GM19043 (cell line): ENCODE results near the gene PRR33.

Experiments used
- ATAC-seq: cut with Tn5 transposase; IDR thresholded peaks from one replicate; pipeline ENCODE4 v1.9.1; 2021; ENCODE audit warnings: low read depth; ENCODE audit not compliant: unreplicated experiment

The PRR33 gene

DNA sequence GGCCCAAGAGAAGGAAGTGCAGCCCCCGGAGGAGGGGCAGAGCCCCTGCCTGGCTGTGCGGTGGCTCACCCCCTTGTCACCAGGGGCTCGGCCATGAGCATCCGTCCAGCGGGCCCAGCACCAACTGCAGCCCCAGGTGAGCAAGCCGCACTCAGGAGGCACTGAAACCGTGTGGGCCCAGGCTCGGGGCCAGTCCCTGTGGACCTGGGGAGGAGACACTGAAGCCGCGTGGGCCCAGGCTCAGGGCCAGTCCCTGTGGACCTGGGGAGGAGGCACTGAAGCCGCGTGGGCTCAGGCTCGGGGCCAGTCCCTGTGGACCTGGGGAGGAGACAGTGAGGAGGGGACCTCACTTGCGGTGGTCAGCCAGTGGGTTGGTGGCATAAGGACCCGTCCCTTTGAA lies 24.9 kb downstream of the PRR33 start:
- ATAC-seq: no peak

DNA sequence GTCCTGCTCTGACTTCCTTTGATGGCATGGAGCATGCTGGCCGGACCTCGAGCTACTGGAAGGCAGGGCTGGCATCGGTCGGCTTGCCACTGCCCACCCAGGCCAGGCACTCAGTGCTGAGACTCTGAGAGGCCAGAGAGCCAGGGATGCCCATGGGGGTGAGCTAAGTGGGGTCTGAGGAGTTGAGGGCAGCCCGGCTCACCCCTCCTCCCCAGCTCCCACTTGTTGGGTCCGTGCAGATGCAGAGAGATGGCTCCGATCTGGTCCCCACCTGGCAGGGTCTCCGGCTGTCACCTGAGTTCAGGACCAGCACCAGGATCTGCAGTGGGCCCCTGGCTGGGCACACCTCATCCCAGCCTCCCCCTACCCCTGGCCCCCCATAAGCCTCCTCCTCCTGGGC lies 25.5 kb downstream of the PRR33 start:
- ATAC-seq: no peak

DNA sequence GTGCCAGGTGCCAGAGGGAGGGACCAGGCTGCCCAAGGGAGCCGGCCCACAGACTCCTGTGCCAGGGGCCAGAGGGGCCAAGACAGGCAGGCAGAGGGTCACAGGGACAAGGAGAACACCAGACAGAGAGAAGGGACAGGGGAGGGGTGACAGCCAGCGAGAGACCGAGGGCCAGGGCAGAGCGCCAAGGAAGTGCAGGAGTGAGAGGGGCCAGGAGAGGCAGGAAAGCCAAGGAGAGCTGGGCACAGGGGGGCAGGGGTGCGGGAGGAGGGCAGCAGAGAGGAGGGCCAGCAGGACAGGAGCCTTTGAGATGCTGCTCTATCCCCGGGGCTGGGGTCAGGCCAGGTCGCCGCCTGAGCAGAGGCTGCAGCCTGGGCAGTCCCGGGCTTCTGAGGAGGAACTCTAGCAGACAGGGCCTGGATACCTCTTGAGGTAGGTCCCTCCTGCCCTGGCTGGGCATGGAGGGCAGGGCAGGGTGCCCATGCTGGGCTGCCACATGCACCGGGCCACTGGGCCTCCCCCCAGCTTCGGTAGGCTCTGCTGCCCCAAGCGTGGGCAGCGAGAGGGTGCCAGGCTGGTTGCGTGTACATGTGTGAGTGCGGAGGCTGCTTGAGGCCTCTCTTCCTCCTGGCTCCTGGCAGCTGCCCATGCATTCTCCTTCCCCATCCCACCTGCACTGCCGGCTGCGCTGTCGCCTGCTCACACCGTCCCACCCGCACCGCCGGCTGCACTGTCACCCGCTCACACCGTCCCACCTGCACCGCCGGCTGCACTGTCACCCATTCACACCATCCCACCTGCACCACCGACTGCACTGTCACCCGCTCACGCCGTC lies 26.6 kb downstream of the PRR33 start:
- ATAC-seq: no peak

DNA sequence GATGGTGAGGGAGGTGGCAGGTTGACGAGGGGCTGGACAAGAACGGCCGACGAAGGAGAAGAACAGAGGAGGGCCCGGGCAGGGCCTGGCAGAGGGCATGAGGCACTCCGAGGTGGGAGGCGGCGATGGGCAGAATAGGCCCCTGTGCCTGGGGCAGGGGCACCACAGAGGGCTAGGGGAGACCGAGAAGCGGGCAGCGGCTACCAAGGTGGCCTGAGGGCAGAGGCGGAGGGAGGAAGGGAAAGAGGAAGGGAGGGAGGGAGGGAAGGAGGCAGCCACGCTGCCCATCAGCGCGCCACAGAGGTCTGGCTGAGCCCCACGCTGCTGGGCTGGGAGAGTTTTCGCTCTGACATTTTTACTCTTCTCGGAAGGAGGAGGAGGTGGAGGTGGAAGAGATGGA lies 27.5 kb downstream of the PRR33 start:
- ATAC-seq: no peak

DNA sequence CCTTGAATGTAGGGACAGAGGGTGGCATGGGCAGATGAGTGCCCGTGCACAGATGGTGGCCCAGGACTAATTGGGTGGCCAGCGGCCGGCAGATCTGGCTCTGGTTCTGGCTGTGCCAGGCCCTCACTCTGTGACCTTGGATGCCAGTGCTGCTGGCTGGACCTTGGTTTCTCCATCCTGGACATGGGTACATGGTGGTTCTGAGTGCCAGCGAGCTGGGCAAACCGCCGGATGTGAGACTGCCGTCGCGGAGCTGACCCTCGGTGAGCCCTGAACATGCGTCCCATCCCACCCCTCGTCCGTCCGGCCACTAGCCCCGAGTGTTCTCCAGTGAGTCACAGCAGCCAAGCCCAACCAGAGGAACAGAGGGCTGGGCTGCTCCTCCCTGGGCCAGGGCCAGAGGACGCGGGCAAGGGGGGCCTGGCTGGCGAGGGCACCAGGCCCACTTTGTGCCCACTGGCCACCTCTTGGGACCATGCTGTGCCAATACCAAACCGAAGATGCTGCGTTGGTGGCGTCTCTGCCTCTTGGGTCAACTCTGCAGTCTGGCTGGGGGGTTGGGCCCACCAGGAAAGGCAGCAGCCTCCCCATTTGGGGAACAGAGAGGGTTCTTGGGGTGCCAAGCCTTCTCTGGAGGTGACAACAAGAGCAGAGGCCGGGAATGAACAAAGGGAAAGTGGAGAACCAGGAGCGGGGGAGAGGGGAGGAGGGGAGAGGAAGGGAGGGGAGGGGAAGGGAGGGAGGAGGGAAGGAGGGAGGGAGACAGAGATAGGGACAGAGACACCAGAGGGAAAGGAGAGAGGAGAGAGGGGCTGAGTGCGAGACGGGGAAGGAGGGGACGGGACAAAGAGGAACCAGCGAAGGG lies 28.1 kb downstream of the PRR33 start:
- no peak for ATAC-seq

DNA sequence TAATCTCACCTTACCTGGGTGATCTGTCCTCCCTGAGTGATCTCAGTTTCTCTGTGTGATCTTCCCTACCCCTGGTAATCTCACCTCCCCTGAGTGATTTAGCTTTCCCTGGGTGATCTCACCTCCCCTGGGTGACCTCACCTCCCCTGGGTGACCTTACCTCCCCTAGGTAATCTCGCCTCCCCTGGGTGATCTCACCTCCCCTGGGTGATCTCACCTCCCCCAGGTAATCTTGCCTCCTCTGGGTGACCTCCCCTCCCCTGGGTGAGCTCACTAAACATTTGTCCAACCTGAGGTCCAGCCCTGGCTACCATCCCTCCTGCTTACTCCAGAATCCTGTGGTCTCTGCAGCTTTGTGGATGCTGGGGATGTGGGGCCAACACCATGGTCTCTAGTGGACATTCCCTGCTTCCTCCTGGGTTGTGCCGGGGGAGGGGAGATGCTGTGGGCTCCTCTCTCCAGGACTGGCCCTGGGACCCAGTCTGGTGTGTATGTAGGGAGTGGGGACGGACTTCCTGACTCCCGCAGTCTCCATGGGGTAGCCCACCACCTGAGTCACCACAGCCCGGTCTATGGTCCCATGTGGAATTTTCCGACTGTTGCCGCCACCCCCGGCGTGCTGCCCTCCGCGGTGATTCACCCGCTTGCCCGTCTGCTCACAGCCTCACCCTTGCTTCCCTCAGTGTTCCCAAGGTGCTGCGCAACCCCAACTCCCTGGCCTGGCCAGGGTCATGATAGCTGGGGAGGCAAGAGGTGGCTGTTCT lies 28.9 kb downstream of the PRR33 start:
- ATAC-seq: no peak

DNA sequence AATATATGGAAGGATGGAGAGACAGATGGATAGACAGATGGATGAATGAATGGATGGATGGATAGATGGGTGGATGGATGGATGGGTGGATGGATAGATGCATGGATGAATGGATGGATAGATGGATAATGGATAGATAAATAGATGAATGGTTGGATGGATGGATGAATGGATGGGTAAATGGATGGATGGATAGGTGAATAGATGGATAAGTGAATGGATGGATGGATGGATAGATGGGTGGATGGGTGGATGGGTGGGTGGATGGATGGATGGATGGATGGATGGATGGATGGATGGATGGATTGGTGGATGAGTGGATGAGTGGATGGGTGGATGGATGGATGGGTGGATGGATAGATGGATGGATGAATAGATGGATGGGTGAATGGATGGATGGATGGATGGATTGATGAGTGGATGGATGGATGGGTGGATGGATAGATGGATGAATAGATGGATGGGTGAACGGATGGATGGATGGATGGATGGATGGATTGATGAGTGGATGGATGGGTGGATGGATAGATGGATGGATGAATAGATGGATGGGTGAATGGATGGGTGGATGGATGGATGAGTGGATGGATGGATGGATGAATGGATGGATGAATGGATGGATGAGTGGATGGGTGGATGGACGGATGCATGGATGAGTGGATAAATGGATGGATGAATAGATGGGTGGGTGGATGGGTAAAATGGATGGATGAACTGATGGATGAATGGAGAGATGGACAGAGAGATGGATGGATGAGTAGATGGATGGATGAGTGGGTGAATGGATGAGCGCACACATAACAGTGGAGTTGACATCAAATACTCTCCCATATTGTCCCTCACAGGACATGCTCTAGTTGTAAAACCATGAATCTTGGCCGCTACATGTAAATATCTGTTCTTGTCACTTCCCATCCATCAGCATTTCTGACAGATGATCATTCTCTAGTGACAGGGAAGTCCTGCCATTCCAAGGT lies 30.0 kb downstream of the PRR33 start:
- no peak for ATAC-seq

DNA sequence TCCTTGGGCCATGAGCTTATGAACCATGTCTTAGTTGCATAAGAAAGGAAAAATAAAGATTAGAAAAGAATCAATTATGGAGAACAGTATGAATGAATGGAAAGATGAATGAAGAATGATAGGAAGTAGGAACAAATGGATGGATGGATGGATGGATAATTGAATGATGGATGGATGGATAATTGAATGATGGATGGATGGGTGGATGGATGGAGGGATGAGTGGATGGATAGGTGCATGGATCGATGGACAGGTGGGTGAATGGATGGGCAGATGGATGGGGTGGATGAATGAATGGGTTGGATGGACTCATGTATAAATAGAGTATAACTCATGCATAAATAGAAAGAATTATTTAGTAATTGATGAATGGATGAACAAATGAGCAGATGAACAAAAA lies 31.6 kb downstream of the PRR33 start:
- ATAC-seq: no peak

DNA sequence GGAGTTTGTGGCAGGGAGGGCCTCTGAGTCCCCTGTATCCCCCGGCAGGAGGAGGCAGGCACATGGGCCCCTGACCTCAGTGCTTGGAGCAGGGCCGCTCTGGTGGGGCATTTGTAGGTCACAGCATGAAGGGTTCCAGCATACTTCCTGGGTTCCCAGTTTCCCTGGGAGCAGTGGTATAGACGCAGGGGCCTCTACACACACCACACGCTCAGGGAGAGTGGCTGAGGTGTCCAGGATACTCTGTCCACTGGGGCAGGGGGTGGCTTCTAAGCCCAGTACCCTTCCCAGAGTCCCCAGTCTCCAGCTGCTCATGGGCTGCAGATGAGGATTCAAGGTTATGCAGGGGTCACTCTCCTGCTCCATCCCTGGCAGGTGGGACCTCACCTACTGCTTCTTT lies 32.7 kb downstream of the PRR33 start:
- no peak for ATAC-seq

DNA sequence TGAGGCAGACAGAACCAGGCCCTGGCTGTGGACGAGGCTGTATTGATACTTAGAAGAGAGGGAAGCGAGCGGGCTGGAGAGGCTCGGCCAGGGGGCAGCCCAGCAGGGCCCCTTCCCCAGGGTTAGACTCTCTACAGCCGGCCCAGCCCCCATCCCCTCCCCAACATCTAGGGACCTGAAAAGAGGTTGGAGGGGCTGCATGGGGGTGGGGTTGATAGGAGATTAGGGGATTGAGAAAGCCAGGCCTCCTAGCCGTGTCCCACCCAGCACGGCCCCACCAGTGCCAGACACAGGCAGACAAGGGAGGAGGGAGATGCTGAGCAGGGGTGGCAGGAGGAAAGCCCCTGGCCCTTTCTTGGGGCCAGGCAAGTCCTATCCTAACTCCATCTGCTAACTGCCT lies 33.1 kb downstream of the PRR33 start:
- no peak for ATAC-seq

DNA sequence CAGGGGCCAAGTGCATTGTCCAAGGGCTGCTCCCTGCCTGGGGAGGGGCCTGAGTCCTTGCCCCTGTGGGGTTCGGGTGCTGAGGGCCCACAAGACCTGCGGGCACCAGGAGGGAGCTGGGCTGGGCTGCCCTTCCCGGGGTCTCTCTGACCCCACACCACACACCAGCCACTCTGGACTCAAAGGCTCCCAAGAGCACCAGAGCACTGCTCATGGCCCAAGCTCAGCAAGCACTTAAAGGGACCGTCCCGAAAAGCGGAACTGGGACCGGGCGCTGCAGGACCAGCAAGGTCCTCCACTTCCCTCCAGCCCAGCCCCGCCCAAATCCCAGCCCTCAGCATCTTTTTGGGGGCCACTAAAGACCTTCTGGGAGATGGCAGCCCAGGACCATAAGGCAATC lies 33.5 kb downstream of the PRR33 start:
- no peak for ATAC-seq

DNA sequence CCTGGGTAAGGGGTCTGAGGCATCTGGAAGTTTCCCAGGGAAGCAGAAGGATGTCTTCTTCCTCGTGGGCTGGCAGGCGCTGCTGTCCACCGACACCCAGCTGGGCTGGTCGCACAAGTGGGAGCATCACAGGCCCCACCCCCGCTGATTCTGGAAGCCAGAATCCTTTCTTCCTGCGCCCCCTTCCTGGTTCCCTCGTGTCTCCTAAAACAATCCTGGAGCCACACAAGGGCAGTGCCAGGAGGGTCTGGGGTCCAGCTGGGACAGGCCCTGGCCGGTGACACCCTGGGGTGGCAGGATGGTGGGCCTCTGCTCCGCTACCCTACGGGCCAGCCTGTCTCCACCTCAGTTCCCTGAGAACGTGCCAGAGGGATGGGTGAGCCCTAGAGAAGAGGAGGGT lies 34.6 kb downstream of the PRR33 start:
- no peak for ATAC-seq

DNA sequence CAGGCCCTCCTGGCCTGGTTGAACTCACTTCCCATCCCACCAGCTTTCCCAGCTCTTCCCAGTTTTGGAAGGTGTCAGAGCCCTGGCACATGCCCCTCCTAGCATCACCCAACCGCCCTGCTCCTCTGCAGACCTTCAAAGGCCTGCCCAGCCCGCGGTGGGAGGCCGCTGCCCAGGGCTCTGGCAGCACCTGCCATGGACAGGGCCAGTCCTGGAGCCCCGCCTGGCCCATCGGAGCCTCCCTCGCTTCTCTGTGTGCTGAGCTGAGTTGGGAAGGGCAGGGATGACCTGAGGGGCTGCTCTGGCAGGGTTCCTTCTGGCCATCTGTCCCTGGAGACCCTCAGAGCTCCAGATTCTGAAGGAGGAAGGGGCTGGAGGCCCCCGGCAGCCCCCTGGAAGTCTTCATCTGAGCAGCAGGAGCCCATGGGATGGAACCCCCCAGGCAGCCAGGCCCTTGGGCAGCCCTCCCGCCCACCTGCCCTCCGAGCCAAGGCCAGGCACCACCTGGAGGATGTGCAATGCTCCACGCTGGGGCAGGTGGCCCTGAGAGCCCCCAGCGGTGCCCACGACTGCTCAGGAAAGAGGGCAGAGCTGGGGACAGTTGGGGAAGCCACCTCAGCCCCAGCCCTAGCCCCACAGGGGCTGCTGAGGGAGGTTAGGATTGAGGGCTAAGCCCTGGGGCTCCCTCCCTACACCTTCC lies 35.2 kb downstream of the PRR33 start:
- no peak for ATAC-seq

DNA sequence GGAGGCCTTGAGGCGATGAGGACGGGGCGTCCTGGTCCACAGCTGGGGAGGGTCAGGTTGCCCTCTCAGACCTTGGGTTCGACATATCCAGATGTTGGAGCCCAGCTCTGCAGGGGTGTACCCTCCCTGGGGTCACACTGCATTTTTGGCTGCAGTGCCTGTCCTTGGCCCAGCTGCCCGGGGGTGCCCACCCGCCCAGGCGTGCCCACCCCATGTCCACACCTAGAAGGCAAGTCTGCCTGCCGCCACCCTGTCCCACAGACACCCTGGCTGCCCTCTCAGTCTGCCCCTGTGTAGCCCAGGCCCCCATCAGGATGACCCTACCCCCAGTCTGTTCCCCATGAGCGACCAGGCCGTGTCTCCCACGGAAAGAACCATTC lies 35.8 kb downstream of the PRR33 start:
- ATAC-seq: no peak

DNA sequence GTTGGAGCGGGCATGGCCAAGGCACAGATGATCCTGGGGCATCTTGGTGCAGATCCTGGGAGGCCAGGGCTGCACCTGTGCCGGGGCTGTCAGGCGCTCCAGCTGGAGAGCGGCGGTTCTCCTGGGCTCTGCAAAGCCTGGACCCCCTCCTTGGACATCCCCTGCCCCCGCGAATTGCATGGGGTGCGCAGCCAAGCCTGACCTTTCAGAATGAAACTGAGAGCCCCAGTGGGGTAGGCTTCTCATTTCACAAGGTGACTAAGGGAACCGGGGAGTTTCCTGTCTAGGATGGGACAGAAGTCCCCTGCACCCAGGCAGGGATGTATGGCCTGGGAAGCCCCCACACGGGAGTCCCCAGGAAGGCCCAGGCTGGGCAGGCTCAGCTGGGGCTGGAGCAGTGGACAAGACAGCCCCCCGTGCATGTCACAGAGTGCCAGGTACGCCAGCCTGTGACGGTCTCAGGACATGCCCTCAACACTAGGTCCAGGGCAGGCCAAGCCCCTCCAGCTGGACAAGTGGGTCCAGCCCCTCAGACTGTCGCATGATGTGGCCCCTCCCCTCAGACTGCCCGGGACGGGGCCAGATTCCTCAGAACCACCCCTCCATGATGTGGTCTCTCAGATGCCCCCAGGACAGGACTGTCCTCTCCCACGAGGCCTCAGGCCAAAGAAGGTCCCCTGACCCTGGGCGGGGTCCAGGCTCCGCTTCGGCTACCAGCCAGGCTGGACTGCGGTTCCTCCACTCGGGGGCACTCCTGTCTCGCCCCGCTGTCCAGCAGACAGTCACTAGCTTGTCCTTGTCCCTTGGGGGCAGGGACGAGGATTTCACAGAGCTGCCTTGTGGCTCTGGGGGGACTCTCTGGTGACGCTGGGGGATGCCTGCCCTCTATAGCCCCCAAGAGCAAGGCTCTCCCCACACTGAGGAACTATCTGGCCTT lies 36.5 kb downstream of the PRR33 start:
- peak; percentile 48 for ATAC-seq

DNA sequence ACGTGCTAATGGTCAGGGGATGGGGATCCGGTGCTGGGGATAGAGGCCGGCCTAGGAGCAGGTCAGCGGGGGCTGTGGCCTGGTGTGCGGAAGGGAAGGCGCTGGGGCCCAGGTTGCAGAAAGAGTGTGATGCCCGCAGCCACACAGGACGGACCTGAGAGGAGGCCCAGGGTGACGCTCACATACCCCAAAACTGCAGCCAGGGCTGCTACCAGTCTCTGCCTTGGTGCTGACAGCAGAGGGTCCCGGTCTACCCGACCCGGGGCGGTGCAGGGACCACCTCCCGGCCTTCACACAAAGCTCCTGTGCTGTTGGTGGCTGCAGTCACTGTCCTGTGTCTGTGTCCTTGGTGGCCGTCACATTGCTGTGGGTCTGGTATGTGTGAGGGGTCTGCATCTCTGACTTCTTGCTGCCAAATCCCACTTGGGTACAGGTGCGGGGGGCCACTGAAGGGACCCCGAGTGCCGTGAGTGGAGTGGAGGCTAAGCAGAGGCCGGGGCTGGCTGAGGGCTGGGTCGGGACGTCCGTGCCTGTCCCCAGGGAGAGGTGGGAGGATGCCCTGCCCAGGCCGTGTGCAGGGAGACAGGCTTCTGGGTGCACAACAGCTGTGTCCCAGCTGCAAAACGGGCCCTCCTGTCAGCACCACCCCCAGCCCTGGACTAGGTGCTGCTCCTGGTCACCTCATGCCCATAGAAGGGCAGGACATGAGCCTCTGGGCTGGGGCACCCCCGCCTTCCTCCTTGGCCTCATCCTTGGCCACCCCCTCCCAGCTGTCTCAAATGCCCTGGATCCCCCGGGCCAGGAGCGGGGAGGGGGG lies 37.4 kb downstream of the PRR33 start:
- peak; percentile 30 for ATAC-seq

DNA sequence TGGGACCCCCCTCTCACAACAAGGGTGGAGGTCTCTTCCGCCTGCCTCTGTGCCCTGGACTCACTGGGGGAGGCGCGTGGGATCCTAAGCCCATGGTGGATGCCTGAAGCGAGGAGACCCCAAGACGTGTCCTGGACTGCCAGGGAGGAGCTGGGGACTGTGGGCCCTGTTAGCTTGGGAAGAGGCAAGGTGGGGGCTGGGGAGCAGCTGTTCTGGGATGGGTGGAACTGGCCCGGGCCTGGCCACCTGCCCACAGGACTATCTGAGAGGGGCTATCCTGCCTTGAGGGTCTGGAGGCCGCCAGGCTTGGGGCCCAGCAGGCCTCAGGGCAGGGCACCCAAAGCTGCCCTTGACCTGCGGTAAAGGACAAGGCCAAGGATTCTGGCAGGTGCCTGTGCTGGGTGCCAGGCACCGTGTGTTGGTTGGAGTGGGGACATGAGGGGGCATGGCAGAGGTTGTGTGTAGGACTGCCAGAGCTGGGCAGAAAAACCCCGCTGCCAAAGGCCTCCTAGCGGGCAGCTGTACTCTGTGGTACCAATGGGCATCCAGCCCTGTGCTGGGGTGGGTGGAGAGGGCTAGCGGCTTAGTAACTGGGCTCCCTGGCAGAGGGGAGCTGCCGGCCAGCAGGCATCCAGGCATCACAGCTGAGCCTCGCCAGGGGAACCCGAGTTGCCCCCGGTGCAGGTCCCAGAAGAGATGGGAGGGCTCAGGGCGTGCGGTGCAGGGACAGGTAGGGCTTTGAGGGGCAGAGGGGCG lies 38.1 kb downstream of the PRR33 start:
- no peak for ATAC-seq
